ENCODE results near the gene SLC12A5.

The SLC12A5 gene

GRCh38 chr20:46060301-46060881, 31.4 kb downstream of the SLC12A5 start:
- Histone ChIP-seq H3F3A (ENCODE audit: control insufficient read depth, insufficient read depth) (peaks cover 17% of the 10 kb centered on the region), H4K20me1 (ENCODE audit: control insufficient read depth, insufficient read depth, low read depth, low read length) (peaks cover 15% of the 10 kb centered on the region), H3K79me2 (ENCODE audit: control insufficient read depth, low read length) (no peaks in the 10 kb centered on the region), H3K27ac (ENCODE audit: low read depth, low read length) (peak overlapping the region; percentile 29), H3K9me3 (ENCODE audit: control insufficient read depth, insufficient read depth, low read length) (no peaks in the 10 kb centered on the region), H3K36me3 (ENCODE audit: control insufficient read depth, low read length) (peaks cover 53% of the 10 kb centered on the region), H3K4me3 (ENCODE audit: low read length) (peak overlapping the region; percentile 7; the same call in 1 of the 2 replicates), H3K9me2 (replicated peaks; ENCODE audit: control insufficient read depth, low read length) (no peaks in the 10 kb centered on the region), H3K27me3 (ENCODE audit: control insufficient read depth, low read length) (no peaks in the 10 kb centered on the region), H3K4me2 (ENCODE audit: low read length) (peak overlapping the region; percentile 35), H3K4me1 (ENCODE audit: control insufficient read depth, low read length) (peaks cover 30% of the 10 kb centered on the region)
- no peak for TF ChIP-seq CTCF (IDR thresholded peaks at IDR 0.05; ENCODE audit: low read depth, low read length, poor library complexity, severe bottlenecking)
- no peak for TF ChIP-seq EZH2phosphoT487 (IDR thresholded peaks at IDR 0.05; ENCODE audit: borderline replicate concordance, low read length)

- H4K20me1 ChIP-seq (ENCODE audit: control insufficient read depth, insufficient read depth, low read depth, low read length) = peaks cover 15% of the 10 kb centered on the region
- no peaks in the 10 kb centered on the region for H3K9me3 ChIP-seq (ENCODE audit: control insufficient read depth, insufficient read depth, low read length)
- peaks cover 59% of the 10 kb centered on the region for H3K36me3 ChIP-seq (ENCODE audit: control insufficient read depth, low read length)
- no peaks in the 10 kb centered on the region for H3K9me2 ChIP-seq (replicated peaks; ENCODE audit: control insufficient read depth, low read length)
- H3K27me3 ChIP-seq (ENCODE audit: control insufficient read depth, low read length) = no peaks in the 10 kb centered on the region
- H3K27ac ChIP-seq (ENCODE audit: low read depth, low read length) = peak overlapping the region; percentile 29
- H3F3A ChIP-seq (ENCODE audit: control insufficient read depth, insufficient read depth) = peaks cover 17% of the 10 kb centered on the region
- TF ChIP-seq CTCF (IDR thresholded peaks at IDR 0.05; ENCODE audit: low read depth, low read length, poor library complexity, severe bottlenecking) (no peak), EZH2phosphoT487 (IDR thresholded peaks at IDR 0.05; ENCODE audit: borderline replicate concordance, low read length) (no peak)
- no peaks in the 10 kb centered on the region for H3K79me2 ChIP-seq (ENCODE audit: control insufficient read depth, low read length)
- H3K4me2 ChIP-seq (ENCODE audit: low read length) = peak overlapping the region; percentile 35
- peaks cover 30% of the 10 kb centered on the region for H3K4me1 ChIP-seq (ENCODE audit: control insufficient read depth, low read length)
- H3K4me3 ChIP-seq (ENCODE audit: low read length) = peak overlapping the region; percentile 7
Observed at GRCh38 chr20:46060975-46061374, 32.0 kb downstream of the SLC12A5 start.

GRCh38 chr20:46062151-46062550, 33.1 kb downstream of the SLC12A5 start:
- Histone ChIP-seq H3F3A (ENCODE audit: control insufficient read depth, insufficient read depth) (peaks cover 17% of the 10 kb centered on the region), H3K79me2 (ENCODE audit: control insufficient read depth, low read length) (no peaks in the 10 kb centered on the region), H3K4me3 (ENCODE audit: low read length) (no peak overlapping the region), H3K4me1 (ENCODE audit: control insufficient read depth, low read length) (peaks cover 30% of the 10 kb centered on the region), H4K20me1 (ENCODE audit: control insufficient read depth, insufficient read depth, low read depth, low read length) (peaks cover 15% of the 10 kb centered on the region), H3K4me2 (ENCODE audit: low read length) (0 out of 2 replicates have a peak overlapping the region, but pooled peaks have one; percentile 35), H3K9me3 (ENCODE audit: control insufficient read depth, insufficient read depth, low read length) (no peaks in the 10 kb centered on the region), H3K9me2 (replicated peaks; ENCODE audit: control insufficient read depth, low read length) (no peaks in the 10 kb centered on the region), H3K36me3 (ENCODE audit: control insufficient read depth, low read length) (peaks cover 70% of the 10 kb centered on the region), H3K27ac (ENCODE audit: low read depth, low read length) (no peak overlapping the region), H3K27me3 (ENCODE audit: control insufficient read depth, low read length) (no peaks in the 10 kb centered on the region)
- TF ChIP-seq CTCF (IDR thresholded peaks at IDR 0.05; ENCODE audit: low read depth, low read length, poor library complexity, severe bottlenecking) (no peak), EZH2phosphoT487 (IDR thresholded peaks at IDR 0.05; ENCODE audit: borderline replicate concordance, low read length) (no peak)
